ELF-1 (cell line): ENCODE measurements around the gene TMEM178B.
"Not testable (repeated sequence)": the region's sequence is repeated elsewhere in the genome, so short reads cannot be mapped to it uniquely, and the experiment has no call there.

Source experiments
- DNase-seq: peaks from one replicate; pipeline ENCODE4 v3.0.0-alpha.2; 2016; ENCODE audit warnings: low read depth, low spot score

Gene TMEM178B

DNA sequence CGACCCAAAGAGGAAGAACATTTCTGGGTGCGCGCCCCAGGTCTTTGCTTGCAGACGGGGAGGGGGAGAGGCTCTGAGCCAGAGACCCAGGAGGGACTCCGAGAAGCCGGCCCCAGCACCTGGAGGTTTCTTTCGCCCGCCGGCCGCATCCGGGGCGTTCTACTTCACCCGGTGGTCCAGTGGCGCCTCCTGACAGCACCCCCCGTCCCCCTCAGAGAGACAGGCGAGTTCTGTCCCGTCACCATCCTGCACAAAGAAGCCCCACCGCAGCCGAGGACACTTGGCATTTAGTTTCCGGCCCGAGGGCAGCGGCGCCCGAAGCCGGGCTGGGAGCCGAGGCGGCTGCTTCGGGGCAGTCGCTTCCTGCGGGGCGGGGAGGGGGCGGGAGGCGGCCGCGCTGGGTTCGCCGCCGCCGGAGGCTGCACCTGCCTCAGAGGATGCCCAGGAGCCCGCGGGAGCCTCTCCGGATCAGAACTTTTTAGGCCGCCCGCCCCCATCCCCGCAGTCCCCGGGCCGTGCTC lies at the start of gene TMEM178B:
Gene TMEM178B (plus strand): TSS at position 424 of the 521 bp plus-strand sequence.
- DNase-seq: no peak

DNA sequence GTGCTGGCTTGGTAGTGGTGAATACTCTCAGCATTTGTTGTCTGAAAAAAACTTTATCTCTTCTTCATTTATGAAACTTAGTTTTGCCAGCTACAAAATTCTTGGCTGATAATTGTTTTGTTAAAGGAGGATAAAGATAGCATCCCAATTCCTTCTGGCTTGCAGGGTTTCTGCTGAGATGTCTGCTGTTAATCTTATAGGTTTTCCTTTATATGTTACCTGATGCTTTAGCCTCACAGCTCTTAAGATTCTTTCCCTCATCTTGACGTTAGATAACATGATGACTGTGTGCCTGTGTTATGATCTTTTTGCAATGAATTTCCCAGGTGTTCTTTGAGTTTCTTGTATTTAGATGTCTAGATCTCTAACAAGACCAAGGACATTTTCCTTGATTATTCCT lies 49.2 kb upstream of the TMEM178B start:
- no peak for DNase-seq

GRCh38 chr7:141027043-141027442 lies 46.8 kb upstream of the TMEM178B start:
- DNase-seq: peak; percentile 8

GRCh38 chr7:141028767-141029166 lies 45.1 kb upstream of the TMEM178B start:
- no peak for DNase-seq

- DNase-seq: peak; percentile 13
Observed at GRCh38 chr7:141032539-141033323, 41.1 kb upstream of the TMEM178B start.

- not testable (repeated sequence) for DNase-seq
Observed at GRCh38 chr7:141038100-141038499, 35.8 kb upstream of the TMEM178B start.

DNA sequence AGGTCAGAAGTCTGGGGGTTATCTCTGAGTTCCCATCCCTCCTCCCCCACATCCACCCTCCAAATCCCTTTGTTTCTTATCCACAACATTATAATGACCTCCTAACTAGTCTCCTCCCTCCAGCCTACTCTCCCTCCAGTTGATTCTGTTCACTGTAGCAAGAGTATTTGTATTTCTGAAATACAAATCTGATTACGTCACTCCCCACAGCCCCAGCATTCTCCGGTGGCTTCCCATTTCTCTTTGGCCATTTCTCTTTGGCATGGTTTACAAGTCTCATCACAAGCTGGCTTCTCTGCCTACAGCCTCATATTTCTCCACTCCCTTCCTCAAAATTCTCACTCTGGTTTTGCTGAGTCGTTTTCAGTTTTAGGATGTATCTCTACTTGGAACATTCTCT lies 34.5 kb upstream of the TMEM178B start:
- DNase-seq: no peak

DNA sequence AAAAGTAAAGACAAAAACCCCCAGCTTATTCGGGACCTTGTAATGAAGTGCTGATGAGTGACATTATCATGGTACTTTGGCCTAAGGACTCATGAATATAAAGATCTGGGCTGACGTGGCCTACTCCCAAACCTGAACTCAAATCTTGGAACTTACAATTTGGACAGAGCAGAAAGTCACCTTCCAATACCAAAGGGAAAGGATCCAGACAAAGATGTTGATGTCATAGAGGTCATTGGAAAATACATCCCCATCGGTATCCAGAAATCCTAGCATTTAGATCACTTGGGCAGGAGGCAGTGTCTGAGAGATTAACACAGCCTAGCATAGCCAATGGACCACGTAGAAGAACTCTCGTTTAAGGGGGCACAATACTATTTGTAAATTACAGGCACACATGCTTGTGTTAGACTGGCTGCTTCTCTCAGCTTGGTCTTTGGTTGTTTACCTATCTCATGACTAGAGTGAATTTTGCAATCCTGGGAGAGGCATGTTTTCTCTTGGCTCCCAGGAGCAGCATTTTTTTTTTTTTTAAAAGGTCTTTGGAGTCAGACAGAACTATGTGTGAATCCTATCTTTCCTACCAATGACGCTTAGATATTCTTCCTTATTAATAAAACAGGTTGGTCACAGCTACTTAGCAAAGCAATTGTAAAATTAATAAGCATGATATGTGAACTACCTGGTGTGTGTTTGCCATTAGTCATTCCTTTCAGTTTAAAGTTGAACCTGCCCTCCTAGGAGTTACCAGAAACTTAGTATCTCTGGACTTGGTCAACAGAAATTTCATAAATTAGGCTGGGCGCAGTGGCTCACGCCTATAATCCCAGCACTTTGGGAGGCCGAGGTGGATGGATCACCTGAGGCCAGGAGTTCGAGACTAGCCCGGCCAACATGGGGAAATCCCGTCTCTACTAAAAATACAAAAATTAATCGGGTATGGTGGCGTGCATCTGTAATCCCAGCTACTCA lies 31.4 kb upstream of the TMEM178B start:
- no peak for DNase-seq

- no peak for DNase-seq
Observed at GRCh38 chr7:141043616-141044015, 30.2 kb upstream of the TMEM178B start.

DNA sequence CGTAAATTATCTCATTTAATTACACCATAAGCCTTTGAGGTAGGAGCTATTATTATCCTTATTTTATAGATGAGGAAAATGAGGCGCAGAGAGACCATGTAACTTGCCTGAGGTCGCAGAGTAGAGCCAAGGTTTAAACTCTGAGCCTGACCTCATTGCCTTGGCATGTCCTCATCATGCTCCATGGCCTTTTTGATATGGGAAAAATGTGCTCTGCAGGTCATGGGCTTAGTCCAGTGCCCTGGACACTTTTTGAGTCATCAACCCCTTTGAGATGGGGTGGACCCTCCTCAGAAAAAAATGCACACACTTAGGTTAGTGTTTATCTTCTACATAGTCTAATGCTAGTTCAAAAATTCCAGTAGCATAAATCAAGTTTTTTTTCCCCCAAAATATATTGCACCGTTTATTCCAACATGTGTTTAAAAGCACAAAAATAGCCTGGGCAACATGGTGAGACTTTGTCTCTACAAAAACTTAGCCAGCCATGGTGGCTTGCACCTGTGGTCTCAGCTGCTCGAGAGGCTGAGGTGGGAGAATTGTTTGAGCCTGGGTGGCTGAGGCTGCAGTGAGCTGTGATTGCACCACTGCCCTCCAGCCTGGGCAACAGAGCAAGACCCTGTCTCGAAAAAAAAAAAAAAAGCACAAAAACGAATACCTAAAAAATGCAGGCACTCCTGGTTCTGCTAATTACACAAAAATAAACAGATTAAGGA lies 28.6 kb upstream of the TMEM178B start:
- DNase-seq: peak; percentile 7

GRCh38 chr7:141045842-141046620 lies 27.8 kb upstream of the TMEM178B start:
- no peak for DNase-seq

DNA sequence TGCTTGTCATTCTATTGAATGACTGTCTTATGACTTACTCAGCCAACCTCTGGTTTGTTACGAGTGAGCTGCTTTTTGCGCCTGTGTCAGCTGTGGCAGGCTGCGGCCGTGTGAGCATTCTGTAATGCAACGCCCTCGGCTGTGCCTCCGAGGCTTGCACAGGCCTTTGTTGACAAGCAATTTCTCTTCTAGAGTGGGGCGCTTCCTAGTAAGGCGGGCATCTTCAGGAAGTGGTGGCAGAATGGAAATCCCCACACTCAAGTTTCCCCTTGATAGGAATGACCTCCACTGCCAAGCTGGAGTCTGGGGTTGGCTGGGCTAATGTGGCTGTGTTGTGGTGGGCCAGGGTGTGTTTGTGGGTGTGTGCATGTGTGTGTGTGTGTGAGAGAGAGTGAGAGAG lies 20.2 kb upstream of the TMEM178B start:
- DNase-seq: no peak

DNA sequence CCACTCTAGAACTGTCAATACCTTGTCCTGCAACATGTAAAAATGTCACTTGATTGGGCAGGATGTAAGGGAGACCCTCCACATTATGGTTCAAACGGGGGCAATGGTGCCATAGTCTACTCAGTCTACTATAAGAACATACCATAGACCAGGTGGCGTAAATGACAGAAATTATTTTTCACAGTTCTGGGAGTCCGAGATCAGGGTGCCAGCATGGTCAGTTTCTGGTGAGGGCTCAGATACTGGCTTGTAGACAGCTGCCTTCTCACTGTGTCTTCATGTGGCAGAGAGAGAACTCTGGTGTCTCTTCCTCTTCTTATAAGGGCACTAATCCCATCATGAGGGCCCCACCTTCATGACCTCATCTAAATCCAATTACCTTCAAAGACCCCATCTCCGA lies 18.7 kb upstream of the TMEM178B start:
- no peak for DNase-seq

DNA sequence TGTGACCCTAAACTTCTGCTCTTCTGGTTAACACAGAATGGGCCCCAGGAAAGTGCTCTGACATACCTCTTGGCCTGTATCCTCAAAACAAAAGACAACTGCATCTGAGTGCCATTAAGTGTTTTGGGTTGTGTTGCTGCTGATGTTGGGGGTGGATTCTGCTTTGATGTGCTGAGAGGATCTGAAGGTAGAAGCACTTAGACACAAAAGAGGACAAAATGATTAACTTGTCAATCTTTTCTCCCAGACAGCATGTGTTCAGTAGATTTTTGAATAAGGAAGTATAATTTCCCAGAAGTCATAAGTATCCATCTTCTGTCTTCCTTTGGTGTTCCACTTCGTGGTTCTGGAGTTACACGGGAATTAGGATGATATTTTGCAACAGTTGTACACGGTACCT lies 16.1 kb upstream of the TMEM178B start:
- no peak for DNase-seq

- peak; percentile 4 for DNase-seq
Observed at GRCh38 chr7:141067856-141068255, 6.0 kb upstream of the TMEM178B start.

- DNase-seq: peak; percentile 74
Observed at GRCh38 chr7:141071260-141071854, 2.5 kb upstream of the TMEM178B start.

DNA sequence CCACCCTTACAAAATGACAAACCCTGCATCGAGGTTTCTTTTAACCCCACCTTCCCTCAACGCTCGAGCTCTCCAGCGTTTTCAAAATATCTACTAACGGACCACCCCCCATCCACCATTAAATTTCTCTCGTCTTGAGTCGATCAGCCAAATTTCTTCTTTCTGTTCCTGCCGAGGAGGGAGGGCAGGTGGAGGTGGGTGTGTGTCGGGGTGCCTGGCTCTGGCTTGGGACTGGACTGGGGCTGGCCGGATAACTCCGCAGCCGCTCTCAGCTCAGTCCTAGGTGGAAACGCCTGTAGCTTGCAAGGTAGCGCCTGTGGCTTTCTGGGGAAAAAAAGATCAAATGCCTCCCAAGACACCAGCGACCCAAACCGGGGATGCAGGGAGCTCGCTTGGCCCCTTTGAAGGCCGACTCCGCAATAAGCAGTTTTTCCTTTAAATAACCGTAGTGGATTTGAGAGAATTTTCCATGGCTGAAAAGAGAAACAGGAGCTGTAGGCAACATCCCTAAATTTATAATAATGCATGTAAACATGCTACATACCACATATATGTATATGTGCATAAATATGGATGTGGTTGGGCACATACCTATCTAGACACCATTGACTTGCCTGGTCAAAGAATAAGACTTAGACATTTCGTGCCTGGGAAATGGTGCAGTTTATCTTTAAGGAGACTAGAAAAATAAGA lies 1.9 kb upstream of the TMEM178B start:
- peak; percentile 26 for DNase-seq

- DNase-seq: peak; percentile 41
Observed at GRCh38 chr7:141072548-141073172, 1.2 kb upstream of the TMEM178B start.

GRCh38 chr7:141073173-141073640 lies 657 bp upstream of the TMEM178B start:
- DNase-seq: peak; percentile 77
